NCI-H2029 treated with DMSO at 0.1 percent for 48 hours (cell line): ENCODE results near the gene GAA.
A peak's percentile ranks its signal among the peaks of the same experiment; 100 is the strongest.
"Not testable (repeated sequence)": the region's sequence is repeated elsewhere in the genome, so short reads cannot be mapped to it uniquely, and the experiment has no call there.

Experiments
- DNase-seq: peaks from one replicate; lab custom pipeline; 2025; lab: John Stamatoyannopoulos, UW

The GAA gene

DNA sequence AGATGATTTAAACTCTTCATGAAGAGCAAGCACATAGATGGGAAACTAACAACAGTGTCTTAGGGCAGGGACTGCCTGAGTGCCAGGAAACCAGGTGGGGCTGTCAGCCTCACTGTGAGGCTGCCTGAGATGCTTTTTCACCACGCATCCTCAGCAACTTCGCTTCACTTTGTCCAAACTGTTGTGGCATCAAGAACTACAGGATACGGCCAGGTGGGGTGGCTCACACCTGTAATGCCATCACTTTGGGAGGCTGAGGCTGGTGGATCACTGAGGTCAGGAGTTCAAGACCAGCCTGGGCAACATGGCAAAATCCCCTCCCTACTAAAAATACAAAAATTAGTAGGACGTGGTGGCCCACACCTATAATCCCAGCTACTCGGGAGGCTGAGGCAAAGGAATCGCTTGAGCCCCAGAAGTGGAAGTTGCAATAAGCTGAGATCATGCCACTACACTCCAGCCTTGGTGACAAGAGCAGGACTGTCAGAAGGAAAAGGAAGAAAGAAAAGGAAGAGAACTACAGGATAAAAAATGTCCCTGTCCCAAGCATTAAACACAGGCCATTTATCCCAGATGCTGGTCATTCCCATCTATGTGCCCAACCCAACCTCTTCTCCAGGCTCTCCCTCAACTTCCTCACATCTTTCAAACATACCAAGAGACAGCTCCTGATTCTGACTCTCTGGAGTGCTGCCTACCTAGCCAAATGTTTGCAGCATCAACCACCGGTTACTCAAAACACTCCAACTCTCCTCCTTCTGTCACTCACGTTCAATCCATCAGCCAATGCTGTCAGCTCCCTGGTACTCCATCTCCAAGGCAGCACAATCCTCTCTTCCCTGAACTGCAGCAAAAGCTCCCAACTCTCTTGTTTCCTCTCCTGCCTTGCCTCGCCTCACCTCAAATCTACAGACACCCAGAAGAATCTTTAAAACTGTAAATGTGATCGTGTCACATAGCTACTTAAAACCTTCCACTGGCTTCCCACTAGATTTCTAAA is 44.0 kb downstream of the GAA start:
- no peak for DNase-seq

DNA sequence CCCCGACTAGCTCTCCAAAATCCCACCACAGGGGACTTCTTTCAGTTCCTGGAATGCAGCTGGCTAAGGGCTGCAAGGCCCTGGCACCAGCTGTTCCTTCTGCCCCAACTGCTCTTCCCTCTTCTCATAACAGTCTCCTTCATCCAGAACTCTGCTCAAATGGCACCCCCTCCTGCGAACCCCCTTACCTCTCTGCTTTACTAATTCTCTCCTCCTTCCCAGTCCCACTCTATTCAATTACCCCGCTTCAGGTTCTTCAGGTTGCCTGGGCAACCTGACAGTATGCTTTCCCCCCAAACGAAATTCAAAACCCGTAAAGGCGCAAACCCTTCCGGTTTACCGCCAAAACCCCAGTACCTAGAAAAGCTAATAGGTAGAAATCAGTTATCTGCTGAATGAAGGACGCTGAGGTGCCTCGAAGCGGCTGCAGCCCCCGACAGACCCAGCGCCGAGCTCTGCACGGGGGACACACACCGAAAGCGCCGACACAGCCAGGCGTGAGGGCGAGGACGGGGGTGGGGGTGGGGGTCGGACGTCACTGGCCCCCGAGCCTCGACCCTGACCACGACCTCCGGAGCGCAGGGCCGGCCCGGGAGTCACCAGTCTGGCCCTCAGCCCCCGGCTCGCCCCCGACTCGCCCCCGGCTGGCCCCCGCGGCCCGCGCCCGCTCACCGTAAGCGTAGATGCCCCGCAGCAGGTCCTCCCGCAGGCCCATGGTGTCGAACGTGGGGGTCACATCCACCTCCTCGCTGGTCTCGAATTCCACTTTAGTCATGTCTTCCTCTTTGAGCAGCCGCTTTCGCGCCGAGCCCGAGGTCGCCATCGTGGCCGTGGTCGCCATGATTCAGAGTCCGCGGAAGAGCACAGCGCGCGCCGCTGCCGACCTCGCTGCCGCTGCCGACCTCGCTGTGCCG is 45.0 kb downstream of the GAA start:
- peak; percentile 26 for DNase-seq

DNA sequence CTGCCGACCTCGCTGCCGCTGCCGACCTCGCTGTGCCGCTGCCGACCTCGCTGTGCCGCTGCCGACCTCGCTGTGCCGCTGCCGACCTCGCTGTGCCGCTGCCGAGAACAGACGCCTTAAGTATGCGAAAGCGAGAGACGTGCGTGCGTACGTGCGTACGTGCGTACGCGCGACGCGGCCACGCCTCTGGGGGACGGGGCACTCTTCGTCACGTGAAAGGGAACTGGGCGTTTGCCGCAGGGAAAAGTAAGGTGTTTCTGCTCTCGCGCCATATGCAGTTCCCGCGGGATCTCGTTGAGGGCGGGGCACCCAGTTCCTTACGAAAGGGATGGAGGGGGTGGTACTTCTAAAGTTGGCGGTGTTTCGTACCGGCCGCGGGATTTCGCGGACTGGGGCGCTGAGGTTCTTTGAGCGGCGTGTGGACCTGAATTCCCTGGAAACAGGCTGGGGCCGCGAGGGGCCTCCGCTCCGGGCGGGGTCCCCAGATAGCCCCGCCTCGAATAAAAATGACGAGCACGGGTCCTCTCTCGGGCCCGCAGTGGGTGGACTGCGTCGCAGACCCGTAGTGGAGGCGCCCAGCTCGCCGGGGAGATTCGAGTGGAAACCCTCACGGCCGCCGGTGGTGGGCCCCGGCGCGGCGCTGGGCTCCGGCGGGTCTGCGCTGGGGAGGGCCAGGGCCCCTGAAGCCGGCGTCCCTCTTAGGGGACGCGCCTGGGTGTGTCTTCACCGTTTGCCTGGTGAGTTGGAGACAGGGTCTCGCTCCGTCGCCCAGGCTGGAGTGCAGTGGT is 45.8 kb downstream of the GAA start, which contains the start of gene EIF4A3:
TSS of gene EIF4A3 (minus strand) at position 94 of the 788 bp plus-strand sequence. CDS start 167 bp downstream, outside the sequence.
- peak; percentile 83 for DNase-seq

DNA sequence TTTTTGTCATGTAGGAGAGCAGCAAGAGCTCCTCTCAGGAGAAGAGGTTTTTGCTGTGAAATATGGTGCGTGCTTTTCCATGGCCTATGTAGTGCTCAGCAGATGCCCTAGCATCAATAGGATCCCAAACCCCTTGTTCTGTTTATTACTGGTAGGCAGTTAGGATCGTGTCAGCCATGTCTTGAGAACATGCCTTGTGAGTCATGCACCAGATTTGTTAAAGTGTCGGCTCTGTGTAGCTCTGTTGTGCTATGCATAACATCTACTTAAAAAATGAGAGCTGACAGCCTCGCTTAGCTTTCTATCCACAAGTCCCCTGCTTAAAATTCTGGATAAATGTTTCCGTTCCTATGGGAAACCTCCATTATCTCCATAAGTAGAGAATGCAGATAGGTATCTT is 50.0 kb downstream of the GAA start:
- DNase-seq, result no peak

DNA sequence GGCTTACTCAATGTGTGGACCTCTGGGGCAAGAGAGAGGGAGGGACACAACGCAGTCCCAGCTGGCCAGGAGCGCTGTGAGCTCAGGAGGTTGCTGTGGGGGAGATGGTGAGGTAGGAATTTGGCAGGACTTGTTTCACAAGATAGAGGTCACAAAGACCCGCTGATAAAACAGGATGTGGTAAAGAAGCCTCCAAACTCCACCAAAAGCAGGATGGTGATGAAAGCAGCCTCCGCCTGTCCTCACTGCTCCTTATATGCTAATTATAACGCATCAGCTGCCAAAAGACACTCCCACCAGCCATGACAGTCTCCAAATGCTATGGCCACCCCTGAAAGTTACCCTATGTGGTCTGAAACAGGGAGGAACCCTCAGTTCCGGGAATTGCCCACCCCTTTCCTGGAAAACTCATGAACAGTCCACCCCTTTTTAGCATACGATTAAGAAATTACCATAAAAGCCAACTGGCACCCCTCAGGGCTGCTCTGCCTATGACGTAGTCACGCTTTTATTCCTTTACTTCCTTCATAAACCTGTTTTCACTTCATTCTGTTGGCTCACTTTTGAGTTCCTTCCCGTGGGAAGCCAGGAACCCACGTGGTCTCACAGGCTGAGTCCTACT is 50.8 kb downstream of the GAA start:
- DNase-seq, result no peak

DNA sequence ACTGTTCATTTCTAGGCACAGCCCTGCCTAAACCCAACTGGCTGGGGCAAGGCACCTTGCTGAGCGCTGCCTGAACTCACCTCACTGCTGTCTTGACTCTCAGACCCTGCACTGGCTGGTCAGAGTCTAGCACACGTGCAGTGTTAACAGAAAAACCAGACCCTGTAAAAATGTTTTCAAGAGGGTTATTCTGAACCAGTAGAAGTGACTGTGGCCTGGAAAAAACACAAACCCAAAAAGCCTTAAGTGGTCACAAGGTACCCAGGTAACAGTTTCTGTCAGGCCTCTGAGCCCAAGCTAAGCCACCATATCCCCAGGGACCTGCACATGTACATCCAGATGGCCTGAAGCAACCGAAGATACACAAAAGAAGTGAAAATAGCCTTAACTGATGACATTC is 51.6 kb downstream of the GAA start:
- no peak for DNase-seq

DNA sequence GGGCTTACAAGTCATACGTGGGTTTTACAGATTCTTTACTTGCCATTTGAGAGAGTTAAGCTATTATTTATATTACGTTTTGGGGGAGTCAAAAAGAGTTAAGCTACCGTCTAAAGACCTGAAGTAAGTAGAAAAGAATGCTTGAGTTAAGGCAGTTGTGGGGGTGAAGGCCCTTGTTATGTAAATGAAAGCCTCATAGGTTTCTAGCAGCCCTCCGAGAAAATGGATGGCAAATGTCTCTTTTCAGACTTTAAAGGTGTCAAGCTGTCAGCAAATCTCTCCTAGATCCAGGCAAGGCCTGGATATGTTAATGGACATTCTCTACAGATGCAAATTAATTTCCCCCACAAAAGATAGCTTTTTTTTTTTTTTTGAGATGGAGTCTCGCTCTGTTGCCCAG is 52.8 kb downstream of the GAA start:
- DNase-seq, result no peak

DNA sequence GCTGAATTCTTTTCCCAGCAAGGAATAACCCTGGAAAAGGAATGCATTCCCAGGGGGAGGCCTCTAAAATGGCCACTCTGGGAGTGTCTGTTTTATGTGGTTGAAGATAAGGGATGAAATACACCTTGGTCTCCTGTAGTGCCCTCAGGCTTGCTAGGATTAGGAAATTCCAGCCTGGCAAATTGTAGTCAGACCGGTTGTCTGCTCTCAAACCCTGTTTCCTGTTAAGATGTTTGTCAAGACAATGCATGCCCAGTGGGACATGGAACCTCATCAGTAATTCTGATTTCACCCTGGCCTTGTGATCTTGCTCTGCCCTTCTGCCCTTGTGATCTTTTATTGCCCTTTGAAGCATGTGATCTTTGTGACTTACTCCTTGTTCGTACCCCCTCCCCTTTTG is 54.2 kb downstream of the GAA start:
- not testable (repeated sequence) for DNase-seq

DNA sequence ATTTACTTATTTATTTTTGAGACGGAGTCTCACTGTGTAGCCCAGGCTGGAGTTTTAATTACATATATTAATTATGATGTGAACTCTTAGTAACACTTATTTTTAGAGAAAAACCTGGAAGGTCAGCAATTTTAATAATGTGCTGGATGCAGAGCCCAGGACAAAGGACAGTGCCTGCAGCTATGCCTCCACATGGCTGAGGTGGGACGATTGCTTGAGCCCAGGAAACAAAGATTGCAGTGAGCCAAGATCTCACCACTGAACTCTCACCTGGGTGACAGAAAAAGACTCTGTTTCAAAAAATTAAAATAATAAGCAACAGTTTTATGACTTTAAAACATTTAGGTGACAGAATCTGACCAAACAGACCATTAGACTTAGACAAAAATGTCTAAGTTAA is 57.5 kb downstream of the GAA start:
- no peak for DNase-seq

DNA sequence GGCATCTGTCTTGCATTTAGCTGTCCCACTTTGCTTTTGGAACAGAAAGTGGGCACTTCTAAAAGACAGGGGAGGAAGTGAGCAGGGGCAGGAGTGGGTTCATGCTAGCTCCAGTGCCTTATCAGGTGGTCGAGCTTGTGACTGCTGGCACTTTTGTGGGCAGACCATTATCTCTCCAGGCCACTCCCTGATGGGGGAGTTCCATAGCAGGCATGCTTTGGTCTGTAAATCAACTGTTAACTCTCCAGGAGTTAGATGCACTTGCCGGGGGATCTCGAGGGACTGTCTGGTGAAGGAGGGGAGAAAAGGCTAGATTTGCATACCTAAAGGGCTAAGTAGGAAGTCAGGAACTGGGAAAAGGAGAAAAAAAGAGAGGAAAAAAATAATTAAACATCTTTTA is 59.2 kb downstream of the GAA start:
- no peak for DNase-seq

DNA sequence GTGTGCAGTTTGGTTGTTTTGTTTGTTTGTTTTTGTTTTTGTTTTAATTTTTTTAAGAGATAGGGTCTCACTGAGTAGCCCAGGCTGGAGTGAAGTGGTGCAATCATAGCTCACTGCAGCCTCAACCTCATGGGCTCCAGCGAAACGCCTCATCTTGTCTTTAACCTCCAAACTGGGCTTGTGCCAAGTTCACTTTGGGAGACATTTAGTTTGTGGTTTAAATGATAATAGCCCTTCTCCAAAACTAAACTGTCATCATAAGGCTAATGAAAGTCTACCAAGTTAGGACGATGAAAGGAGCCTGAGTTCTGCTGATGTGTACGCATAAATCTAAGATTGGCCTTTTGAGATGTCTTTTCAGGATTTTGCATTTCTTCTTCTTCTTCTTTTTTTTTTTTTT is 62.0 kb downstream of the GAA start:
- no peak for DNase-seq

DNA sequence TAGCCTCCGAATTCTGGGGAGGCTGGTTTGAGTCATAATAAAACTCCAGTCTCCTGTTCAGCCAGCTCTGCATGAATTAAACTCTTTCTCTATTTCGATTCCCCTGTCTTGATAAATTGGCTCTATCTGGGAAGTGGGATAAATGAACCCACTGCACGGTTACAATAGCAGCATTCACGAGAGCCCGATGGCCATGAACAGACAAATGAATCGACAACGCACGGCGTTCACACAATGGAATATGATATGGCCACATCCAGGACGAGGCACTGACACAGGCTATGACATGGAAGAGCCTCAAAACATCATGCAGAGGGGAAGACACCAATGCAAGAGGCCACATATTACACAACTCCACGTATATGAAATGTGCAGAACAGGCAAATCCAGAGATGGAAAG is 62.8 kb downstream of the GAA start:
- DNase-seq, result no peak

DNA sequence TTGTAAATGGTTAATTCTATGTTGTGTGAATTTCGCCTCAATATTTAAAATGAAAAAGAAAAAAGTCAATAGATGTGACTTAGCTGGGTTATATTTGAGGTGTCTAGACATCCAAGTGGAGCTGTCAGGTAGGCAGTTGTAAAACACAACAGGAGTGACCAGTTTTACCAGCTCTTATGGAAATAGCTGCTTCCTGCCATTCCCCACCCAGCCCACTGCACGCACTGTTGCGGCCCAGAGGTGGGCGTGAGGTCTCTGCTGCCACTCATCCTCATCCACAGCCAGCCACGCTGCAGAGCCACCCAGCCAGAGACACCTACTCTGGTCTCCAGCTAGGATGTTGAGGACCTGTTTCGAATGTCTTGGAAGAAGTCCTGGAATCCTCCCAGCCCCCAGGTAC is 65.1 kb downstream of the GAA start:
- DNase-seq, result no peak

DNA sequence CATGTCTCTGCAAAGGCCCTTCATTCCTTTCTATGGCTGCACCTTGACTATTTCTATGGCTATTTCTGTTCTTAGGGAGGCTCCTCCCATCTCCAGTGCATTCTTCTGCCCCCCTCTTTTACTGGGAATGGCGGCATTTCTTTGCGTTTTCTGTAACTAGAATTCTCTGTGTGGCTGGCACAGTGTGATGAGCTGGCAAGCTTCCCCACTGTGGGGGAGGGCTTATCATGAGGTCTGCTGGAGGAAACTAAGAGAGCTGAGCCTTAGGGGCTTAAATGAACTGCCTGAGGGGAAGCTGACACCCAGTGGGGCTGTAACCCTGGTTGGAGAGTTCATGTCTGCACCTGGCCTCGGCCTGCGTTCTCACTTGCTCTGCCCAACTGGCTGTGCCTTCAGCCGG is 67.0 kb downstream of the GAA start:
- DNase-seq, result no peak

DNA sequence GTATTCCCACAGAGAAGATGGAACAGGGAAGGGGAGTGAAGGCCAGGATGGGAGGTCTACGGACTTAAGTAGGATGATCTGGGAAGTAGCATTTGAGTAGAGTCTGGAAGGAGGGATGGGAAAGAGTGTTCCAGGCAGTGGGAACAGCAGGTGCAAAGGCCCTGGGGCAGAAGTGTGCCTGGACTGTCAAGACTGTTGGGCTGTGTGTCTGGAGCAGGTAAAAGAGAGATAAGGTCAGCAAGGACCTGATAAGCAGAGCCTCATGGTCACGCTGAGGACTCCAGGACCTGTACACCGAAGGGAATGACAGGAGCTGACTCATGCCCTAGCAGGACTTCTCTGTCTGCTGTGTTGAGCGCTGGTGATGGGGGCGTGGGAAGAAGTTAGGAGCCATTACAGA is 67.7 kb downstream of the GAA start:
- no peak for DNase-seq
